A673 (cell line): ENCODE measurements around the gene BDKRB1. TPM values are rescaled to one million over a fixed set of nuclear protein-coding genes. Genes with fewer than 3 reads are reported as not detected.

ENCODE experiments used
- BruUV-seq: library from RNA; stranded (reverse); fragments of 400-500 nt; replicated peaks from 2 replicates; lab custom pipeline; 2021; lab: Mats Ljungman, UMichigan
- CTCF ChIA-PET: fragments of 300-600 bp; sonication (Branson Sonifier 250); formaldehyde crosslinking; loops from one replicate; lab custom pipeline; 2022; ENCODE audit warnings: antibody characterized with exemption; lab: Charles Lee
- POLR2A ChIA-PET: fragments of 300-600 bp; sonication (Branson Sonifier 250); formaldehyde crosslinking; loops from one replicate; lab custom pipeline; 2022; ENCODE audit warnings: antibody characterized with exemption; ENCODE audit not compliant: low non-redundant PET; lab: Charles Lee
- DNase-seq: peaks from one replicate; pipeline ENCODE4 v3.0.0-alpha.2; 2015; ENCODE audit warnings: low spot score
- H3K27ac ChIP-seq: fragments of 200-600 bp; sonication (generic); 2 replicates; pipeline ENCODE4 v1.5.1; 2016; ENCODE audit warnings: mixed run types, low read depth, mild to moderate bottlenecking, mixed read lengths, antibody characterized with exemption, low read length; ENCODE audit not compliant: poor library complexity, severe bottlenecking
- H3K27me3 ChIP-seq: fragments of 200-600 bp; sonication (generic); replicated peaks from 2 replicates; pipeline ENCODE4 v1.6.1; 2017; ENCODE audit warnings: mixed run types, low read depth, mild to moderate bottlenecking, mixed read lengths, antibody characterized with exemption, low read length; ENCODE audit not compliant: insufficient read depth, poor library complexity
- H3K36me3 ChIP-seq: fragments of 200-600 bp; sonication (generic); 2 replicates; pipeline ENCODE4 v1.6.1; 2016; ENCODE audit warnings: mixed run types, mild to moderate bottlenecking, mixed read lengths, antibody characterized with exemption, low read length; ENCODE audit not compliant: insufficient read depth, poor library complexity, severe bottlenecking
- H3K4me1 ChIP-seq: fragments of 200-600 bp; sonication (generic); 2 replicates; pipeline ENCODE4 v1.6.1; 2017; ENCODE audit warnings: mixed run types, mild to moderate bottlenecking, mixed read lengths, antibody characterized with exemption, low read length; ENCODE audit not compliant: insufficient read depth, poor library complexity, severe bottlenecking
- H3K4me3 ChIP-seq: fragments of 200-600 bp; sonication (generic); 2 replicates; pipeline ENCODE4 v1.5.1; 2016; ENCODE audit warnings: low read depth, mixed run types, mild to moderate bottlenecking, mixed read lengths, low read length; ENCODE audit not compliant: poor library complexity, severe bottlenecking
- H3K9me3 ChIP-seq: fragments of 200-600 bp; sonication (generic); 2 replicates; pipeline ENCODE4 v1.6.1; 2016; ENCODE audit warnings: mixed run types, low read depth, mild to moderate bottlenecking, mixed read lengths, antibody characterized with exemption, low read length; ENCODE audit not compliant: poor library complexity, severe bottlenecking
- CTCF ChIP-seq: fragments of 300-800, 200-600 bp; sonication (generic); conservative IDR thresholded peaks from 2 replicates; pipeline ENCODE4 v1.5.1; 2017; ENCODE audit warnings: low read depth, mild to moderate bottlenecking, antibody characterized with exemption, low read length, moderate library complexity, mixed read lengths
- EZH2 ChIP-seq: fragments of 200-600 bp; sonication (generic); IDR thresholded peaks from 2 replicates; pipeline ENCODE4 v1.6.1; 2017; ENCODE audit warnings: borderline replicate concordance, low read depth, mild to moderate bottlenecking, mixed read lengths, antibody characterized with exemption, low read length; ENCODE audit not compliant: poor library complexity, severe bottlenecking
- intact Hi-C: fragments of 100-400 bp; cut with micrococcal nuclease; formaldehyde crosslinking; loops from one replicate; pipeline ENCODE4 v1.10.0; 2022; ENCODE audit not compliant: unreplicated experiment
- total RNA-seq: library from RNA; stranded (reverse); gene quantifications from 2 replicates; pipeline ENCODE4 v1.2.3, GENCODE V29; 2021

Gene BDKRB1
- total RNA-seq, 1 experiment from 2014 or later: not detected

- TF ChIP-seq CTCF (no peak), EZH2 (no peak)
- ChIA-PET POLR2A (no interaction called here), CTCF (no interaction called here)
- no peak overlapping the region for H3K4me3 ChIP-seq
- H3K27me3 ChIP-seq: no peaks in the 10 kb centered on the region
- no peak overlapping the region for H3K27ac ChIP-seq
- no peaks in the 10 kb centered on the region for H3K4me1 ChIP-seq
- DNase-seq: no peak
- no TSS peak for BruUV-seq
- intact Hi-C loops: no loop called here
- peaks cover 3% of the 10 kb centered on the region for H3K9me3 ChIP-seq
- H3K36me3 ChIP-seq: no peaks in the 10 kb centered on the region
Measured at GRCh38 chr14:96216627-96217026, 39.4 kb upstream of the BDKRB1 start.

- BruUV-seq: no TSS peak
- no peaks in the 10 kb centered on the region for H3K9me3 ChIP-seq
- DNase-seq: no peak
- TF ChIP-seq CTCF (no peak), EZH2 (no peak)
- intact Hi-C loops: no loop called here
- no peaks in the 10 kb centered on the region for H3K36me3 ChIP-seq
- H3K27me3 ChIP-seq: peaks cover under 1% of the 10 kb centered on the region
- POLR2A ChIA-PET: no interaction called here
- CTCF ChIA-PET: no interaction called here
- H3K4me3 ChIP-seq: no peak overlapping the region
- H3K4me1 ChIP-seq: no peaks in the 10 kb centered on the region
- H3K27ac ChIP-seq: no peak overlapping the region
Measured at GRCh38 chr14:96217376-96217913, 38.6 kb upstream of the BDKRB1 start.

GRCh38 chr14:96221109-96221650 is 34.8 kb upstream of the BDKRB1 start:
- no peak overlapping the region for H3K4me3 ChIP-seq
- H3K27ac ChIP-seq: no peak overlapping the region
- TF ChIP-seq EZH2 (no peak), CTCF (no peak)
- peaks cover 12% of the 10 kb centered on the region for H3K4me1 ChIP-seq
- no peaks in the 10 kb centered on the region for H3K9me3 ChIP-seq
- DNase-seq: no peak
- intact Hi-C loops: no loop called here
- CTCF ChIA-PET: no interaction called here
- POLR2A ChIA-PET: no interaction called here
- BruUV-seq: no TSS peak
- no peaks in the 10 kb centered on the region for H3K36me3 ChIP-seq
- H3K27me3 ChIP-seq: peaks cover 4% of the 10 kb centered on the region
